Activated T-helper 1 cell treated with Interleukin-2 at 50 U/mL for 16 hours (primary cell): ENCODE results near the gene OR2V1.
"Not testable (repeated sequence)": the region's sequence is repeated elsewhere in the genome, so short reads cannot be mapped to it uniquely, and the experiment has no call there.

Experiments
- DNase-seq: peaks from one replicate; pipeline ENCODE4 v3.0.0-alpha.2; 2020; ENCODE audit warnings: low read depth

Gene OR2V1

GRCh38 chr5:181101930-181102674 lies 28.9 kb downstream of the OR2V1 start:
- not testable (repeated sequence) for DNase-seq

DNA sequence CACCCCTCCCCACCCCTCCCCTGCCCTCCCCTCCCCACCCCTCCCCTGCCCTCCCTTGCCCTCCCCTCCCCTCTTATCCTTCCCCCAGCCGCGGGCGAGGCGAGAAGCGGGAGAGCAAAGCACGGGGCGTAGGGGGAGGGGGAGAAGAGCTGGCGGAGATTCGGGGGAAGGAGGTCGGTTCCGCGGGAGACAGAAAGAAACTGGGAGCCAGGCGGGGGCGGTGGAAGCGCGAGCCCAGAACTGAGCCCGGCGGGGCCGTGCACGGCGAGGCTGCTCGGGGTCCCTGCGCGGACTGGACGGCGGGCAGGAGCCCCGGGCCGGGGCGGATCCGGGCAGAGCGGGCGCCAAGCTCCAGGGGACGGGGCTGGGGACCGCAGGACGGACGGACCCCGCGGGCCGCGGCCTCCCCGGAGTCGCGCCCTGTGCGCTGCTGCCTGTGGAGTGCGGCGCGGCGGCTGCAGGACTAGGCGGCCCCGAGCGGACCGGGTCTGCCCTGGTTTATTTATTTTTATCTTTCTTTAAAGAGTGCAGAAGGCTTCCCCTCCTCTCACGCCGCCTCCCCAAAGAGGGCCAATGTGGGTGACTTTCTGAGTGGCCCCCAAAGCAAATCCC lies 29.8 kb downstream of the OR2V1 start:
- not testable (repeated sequence) for DNase-seq

- DNase-seq = no peak
Measured at GRCh38 chr5:181100121-181100875, 30.7 kb downstream of the OR2V1 start.

DNA sequence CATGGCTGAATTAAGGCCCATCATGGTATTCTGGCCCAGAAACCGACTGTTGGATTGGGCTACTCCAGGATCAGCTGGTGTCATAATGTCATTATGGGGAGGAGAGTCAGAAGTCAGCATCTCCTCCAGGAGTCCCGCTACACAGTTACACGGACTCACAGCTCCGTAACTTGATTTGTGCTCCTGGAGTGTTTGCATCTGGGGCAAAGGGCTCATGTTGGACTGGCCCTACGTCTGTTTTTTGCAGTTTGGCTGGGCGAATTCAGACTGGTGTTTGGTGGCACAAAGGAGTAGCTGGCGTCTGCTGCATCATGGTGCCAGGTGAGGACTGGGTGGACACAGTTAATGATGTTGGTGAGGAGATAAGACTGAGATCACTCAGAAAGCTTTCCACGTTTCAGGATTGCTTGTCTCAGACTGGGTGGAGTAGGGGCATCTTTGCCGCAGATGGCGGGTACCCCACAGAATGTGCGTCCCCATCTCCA lies 31.3 kb downstream of the OR2V1 start:
- no peak for DNase-seq

DNA sequence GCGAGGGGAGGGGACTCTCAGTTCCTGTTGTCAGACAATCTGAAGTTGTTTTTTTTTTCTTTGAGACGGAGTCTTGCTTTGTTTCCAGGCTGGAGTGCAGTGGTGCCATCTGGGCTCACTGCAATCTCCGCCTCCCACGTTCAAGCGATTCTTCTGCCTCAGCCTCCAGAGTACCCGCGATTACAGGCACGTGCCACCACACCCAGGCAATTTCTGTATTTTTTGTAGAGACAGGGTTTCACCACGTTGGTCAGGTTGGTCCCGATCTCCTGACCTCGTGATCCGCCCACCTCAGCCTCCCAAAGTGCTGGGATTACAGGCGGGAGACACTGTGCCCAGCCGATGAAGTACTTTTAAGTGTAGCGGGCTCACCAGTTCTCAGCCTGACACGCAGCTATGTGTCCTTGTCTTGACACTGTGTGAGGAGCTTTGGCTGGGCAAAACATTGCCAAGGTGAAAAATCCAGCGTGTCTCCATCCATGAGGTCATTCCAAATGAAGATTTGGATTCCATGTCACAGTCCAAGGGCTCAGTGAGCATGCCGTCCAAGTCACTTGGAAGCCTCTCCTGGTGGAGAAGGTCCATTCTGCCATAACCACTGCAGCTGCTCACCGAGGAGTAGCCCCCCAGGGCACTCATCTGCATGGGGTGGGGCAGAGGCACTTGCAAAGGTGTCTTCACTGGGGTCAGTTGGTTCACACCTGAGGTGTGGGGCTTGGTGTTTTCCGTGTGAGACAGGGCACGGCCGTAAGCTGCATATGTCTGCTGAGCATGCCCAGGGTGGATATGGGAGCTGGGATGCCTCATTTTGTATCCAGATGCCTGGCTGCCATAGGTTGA lies 32.0 kb downstream of the OR2V1 start:
- DNase-seq = no peak

GRCh38 chr5:181097759-181098491 lies 33.0 kb downstream of the OR2V1 start:
- DNase-seq = not testable (repeated sequence)

GRCh38 chr5:181097383-181097753 lies 33.6 kb downstream of the OR2V1 start:
- DNase-seq = not testable (repeated sequence)

DNA sequence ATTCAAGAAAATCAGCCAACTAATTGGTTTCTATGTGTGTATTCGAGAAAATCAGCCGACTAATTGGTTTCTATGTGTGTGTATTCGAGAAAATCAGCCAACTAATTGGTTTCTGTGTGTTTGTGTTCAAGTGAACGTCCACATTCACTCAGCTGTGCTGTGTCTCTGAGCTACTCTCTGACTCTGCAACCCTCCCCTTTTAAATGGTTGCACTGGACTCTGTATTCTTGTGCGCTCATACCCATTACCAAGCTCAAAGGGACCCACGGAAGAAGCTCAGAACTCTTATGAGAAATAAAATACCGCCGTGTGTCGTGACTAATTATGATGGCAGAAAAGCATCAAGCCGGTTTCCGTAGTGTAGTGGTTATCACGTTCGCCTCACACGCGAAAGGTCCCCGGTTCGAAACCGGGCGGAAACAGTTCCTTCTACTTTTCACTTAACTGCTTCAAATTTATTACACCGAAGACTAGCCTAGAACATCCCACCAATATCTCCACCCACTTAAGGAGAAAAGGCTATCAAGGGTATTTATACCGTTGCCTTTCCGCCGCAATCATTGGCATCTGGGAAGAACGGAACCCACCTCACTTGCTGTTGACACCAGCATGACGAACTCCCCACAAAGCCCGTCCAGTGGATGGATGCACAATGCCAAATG lies 34.1 kb downstream of the OR2V1 start:
- not testable (repeated sequence) for DNase-seq

DNA sequence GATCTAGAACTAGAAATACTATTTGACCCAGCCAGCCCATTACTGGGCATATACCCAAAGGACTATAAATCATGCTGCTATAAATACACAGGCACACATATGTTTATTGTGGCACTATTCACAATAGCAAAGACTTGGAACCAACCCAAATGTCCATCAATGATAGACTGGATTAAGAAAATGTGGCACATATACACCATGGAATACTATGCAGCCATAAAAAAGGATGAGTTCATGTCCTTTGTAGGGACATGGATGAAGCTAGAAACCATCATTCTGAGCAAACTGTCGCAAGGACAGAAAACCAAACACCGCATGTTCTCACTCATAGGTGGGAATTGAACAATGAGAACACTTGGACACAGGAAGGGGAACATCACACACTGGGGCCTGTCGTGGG lies 35.8 kb downstream of the OR2V1 start:
- DNase-seq = not testable (repeated sequence)

GRCh38 chr5:181092428-181092827 lies 38.5 kb downstream of the OR2V1 start:
- no peak for DNase-seq

DNA sequence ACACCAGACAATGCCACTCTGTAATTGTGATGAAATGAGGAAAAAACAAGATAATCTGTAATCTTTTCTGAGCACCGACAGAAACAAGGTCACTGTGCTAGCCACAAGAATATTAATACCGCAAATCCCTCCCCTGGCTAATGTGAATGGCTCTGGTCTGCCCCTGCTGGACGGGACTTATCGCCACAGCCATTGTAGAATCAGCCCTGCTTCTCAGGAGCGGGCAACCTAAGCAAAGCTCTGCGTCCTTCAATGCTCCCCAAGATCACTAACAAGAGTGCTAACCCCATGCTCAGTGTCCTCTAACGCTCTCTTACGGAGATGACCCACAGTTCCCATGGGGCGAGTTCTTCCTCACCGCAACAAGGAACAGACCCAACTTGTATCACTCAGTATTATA lies 42.7 kb downstream of the OR2V1 start:
- no peak for DNase-seq

DNA sequence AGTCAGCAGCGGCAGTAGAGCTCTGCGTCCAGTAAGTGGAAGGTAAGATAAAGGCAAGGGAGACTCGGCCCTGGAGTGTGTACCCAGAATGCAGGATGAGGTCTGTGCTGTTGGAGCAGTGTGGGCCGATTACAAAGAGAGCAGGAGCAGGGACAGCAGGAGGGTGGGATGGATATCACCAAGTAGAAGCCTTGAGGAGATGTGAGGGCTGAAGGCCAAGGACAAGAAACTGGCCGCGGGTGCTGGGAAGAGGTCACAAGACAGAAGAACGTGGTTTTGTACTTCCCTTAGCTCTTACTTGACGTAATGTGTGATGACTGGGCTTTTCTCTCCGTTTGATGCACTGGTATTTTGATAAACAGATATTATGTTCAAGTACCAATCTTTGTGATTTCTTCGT lies 43.7 kb downstream of the OR2V1 start:
- no peak for DNase-seq

GRCh38 chr5:181086884-181087205 lies 44.1 kb downstream of the OR2V1 start:
- no peak for DNase-seq

GRCh38 chr5:181086026-181086883 lies 44.7 kb downstream of the OR2V1 start:
- no peak for DNase-seq

GRCh38 chr5:181084621-181085195 lies 46.3 kb downstream of the OR2V1 start:
- no peak for DNase-seq

DNA sequence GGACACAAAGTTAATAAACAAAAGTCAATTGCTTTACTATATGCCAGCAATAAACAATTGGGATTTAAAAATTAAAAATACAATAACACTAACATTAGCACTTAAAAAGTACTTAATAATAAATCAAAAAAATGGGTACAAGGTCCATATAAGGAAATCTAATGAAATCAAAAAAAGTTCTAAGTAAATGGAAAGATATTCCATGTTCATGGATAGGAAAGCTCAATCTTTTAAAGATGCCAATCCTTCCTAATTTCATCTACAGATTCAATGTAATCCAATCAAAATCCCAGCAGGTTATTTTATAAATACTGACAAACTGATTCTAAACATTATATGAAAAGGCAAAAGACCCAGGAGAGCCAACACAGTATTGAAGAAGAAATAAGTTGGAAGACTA lies 49.0 kb downstream of the OR2V1 start:
- DNase-seq = no peak

DNA sequence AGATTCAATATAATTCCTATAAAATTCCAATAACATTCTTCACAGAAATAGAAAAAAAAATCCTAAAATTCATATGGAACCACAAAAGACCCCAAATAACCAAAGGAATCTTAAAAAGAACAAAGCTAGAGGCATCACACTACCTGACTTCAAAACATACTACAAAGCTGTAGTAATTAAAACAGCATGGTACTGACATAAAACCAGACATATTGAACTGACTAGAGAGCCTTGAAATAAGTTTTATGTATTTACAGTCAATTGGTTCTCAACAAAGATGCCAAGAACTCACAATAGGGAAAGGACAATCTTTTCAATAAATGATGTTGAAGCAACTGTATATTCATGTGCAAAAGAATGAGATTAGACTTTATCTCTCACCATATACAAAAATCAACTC lies 54.0 kb downstream of the OR2V1 start:
- no peak for DNase-seq
